ENCODE results near the gene SKIC3.

DNA sequence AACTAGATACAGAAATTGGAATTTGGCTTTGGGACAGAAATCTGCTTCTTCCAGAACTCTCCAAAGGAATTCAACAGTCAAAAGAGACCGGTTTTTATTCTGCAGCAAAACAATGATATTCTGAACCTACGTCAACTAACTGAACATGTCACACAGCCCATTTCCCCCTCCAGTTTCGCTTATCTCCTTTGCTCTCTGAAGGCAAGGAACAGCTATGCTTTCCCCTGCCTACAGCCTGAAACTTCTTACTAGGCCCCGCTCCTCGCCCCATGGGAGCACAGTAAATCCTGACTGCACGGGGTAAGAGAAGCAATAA is 488 bp downstream of the SKIC3 start:
- TF ChIP-seq, protein P1, sequence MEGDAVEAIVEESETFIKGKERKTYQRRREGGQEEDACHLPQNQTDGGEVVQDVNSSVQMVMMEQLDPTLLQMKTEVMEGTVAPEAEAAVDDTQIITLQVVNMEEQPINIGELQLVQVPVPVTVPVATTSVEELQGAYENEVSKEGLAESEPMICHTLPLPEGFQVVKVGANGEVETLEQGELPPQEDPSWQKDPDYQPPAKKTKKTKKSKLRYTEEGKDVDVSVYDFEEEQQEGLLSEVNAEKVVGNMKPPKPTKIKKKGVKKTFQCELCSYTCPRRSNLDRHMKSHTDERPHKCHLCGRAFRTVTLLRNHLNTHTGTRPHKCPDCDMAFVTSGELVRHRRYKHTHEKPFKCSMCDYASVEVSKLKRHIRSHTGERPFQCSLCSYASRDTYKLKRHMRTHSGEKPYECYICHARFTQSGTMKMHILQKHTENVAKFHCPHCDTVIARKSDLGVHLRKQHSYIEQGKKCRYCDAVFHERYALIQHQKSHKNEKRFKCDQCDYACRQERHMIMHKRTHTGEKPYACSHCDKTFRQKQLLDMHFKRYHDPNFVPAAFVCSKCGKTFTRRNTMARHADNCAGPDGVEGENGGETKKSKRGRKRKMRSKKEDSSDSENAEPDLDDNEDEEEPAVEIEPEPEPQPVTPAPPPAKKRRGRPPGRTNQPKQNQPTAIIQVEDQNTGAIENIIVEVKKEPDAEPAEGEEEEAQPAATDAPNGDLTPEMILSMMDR (IDR thresholded peaks at IDR 0.05; ENCODE audit: low read length) = no peak
- TF ChIP-seq EZH2 (optimal IDR thresholded peaks at IDR 0.05; ENCODE audit: low read depth, low read length) = no peak

Measured in MM.1S (cell line).